ENCODE data around the gene IGFALS.

The IGFALS gene

GRCh38 chr16:1768061-1768766, 25.3 kb downstream of the IGFALS start:
- no peak for TF ChIP-seq CTCF (IDR thresholded peaks at IDR 0.05; ENCODE audit: control extremely low read depth, extremely low read depth, low read depth, missing control alignments)
- no peak for DNase-seq (ENCODE audit: extremely low spot score)
- ChIA-PET POLR2A (no interaction called here), CTCF (interaction anchor here (0.8 to 1.7 kb wide), 2 partner anchors 10 to 14 kb away, joined by 3 to 5 read pairs; partner anchors contain the start of genes NUBP2 and SPSB3)

DNA sequence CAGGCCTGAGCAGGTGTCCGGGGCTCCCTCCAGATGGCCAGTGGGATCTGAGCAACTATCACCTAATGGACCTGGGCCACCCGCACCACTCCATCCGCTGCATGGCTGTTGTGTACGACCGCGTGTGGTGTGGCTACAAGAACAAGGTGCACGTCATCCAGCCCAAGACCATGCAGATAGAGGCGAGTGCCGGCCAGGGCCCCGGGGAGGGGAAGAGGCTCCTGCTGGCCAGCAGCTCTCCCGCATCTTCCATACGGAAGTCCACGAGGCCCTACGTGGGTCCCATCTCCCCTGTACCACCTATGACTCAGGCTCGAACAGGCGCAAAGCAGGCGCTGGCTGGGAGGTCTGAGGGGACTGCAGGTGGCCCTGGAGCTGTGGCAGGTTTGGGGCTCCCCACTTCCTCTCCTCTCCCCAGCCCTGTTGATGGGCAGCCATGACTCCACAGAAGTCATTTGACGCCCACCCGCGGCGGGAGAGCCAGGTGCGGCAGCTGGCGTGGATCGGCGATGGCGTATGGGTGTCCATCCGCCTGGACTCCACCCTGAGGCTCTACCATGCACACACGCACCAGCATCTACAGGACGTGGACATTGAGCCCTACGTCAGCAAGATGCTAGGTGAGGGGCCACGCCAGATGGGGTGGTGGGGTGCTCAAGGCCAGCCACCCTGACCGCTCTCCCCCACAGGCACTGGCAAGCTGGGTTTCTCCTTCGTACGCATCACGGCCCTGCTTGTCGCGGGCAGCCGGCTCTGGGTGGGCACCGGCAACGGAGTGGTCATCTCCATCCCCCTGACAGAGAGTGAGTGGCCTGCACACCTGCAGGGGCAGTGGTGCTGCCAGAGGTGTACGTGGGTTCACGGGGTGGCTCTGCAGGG, 26.1 kb downstream of the IGFALS start:
- no peak for DNase-seq (ENCODE audit: extremely low spot score)
- no peak for TF ChIP-seq CTCF (IDR thresholded peaks at IDR 0.05; ENCODE audit: control extremely low read depth, extremely low read depth, low read depth, missing control alignments)
- CTCF ChIA-PET: interaction anchor here (0.8 to 1.7 kb wide), 3 partner anchors 10 to 44 kb away, joined by 3 to 5 read pairs (median 3); partner anchors contain the start of genes NUBP2 and SPSB3
- POLR2A ChIA-PET: no interaction called here

- TF ChIP-seq CTCF (IDR thresholded peaks at IDR 0.05; ENCODE audit: control extremely low read depth, extremely low read depth, low read depth, missing control alignments): no peak
- DNase-seq (ENCODE audit: extremely low spot score): no peak
- POLR2A ChIA-PET: no interaction called here
- CTCF ChIA-PET: interaction anchor here (1.1 to 1.7 kb wide), 2 partner anchors 16 to 43 kb away, joined by 3 to 5 read pairs; partner anchors contain the start of genes NUBP2 and SPSB3
These were observed 26.8 kb downstream of the IGFALS start for GRCh38 chr16:1766701-1767100.

- ChIA-PET POLR2A (no interaction called here), CTCF (interaction anchor here (1.1 to 1.7 kb wide), 2 partner anchors 16 to 43 kb away, joined by 3 to 5 read pairs; partner anchors contain the start of genes NUBP2 and SPSB3)
- no peak for TF ChIP-seq CTCF (IDR thresholded peaks at IDR 0.05; ENCODE audit: control extremely low read depth, extremely low read depth, low read depth, missing control alignments)
- no peak for DNase-seq (ENCODE audit: extremely low spot score)
These were observed 27.3 kb downstream of the IGFALS start for GRCh38 chr16:1766231-1766630.

DNA sequence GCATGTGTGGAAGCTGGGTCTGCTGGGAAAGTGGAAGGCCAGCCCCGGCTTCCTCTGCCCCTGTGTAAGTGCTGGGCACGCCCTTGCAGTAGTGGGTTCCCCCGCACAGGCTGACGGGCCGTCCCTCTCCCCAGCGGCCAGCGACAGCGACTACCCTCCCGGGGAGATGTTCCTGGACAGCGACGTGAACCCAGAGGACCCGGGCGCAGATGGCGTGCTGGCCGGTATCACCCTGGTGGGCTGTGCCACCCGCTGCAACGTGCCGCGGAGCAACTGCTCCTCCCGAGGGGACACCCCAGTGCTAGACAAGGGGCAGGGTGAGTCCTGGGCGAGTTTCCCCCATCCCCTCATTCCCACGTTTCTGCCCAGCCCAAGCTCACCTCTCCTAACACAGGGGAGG, 27.7 kb downstream of the IGFALS start:
- CTCF ChIA-PET: interaction anchor here (1.1 to 1.6 kb wide), 3 partner anchors 8 to 42 kb away, joined by 3 to 9 read pairs (median 4); no protein-coding TSS in a partner anchor
- POLR2A ChIA-PET: no interaction called here

More for the DNA sequence above, 27.7 kb downstream of the IGFALS start:
- no peak for TF ChIP-seq CTCF (IDR thresholded peaks at IDR 0.05; ENCODE audit: control extremely low read depth, extremely low read depth, low read depth, missing control alignments)
- DNase-seq (ENCODE audit: extremely low spot score): no peak
